Heart left ventricle (tissue), 13 donors: ENCODE data around the gene PAMR1.
"Not testable (repeated sequence)": the region's sequence is repeated elsewhere in the genome, so short reads cannot be mapped to it uniquely, and the experiment has no call there.

Experiments used
- POLR2A ChIP-seq, 2 donors: fragments of 450-650 bp; IDR thresholded peaks; one replicate each; pipeline ENCODE4 v1.6.1; 2017; ENCODE audit warnings: antibody characterized with exemption in 2 of 2, mild to moderate bottlenecking in 2 of 2, moderate library complexity in 2 of 2
- TF ChIP-seq, protein P1 (sequence below), 12 donors: fragments of 200-600 bp; sonication (generic) in 4 of 12; IDR thresholded peaks; one replicate each; pipeline versions ENCODE4 v1.5.0 to v1.8.0; 2018 to 2022; ENCODE audit warnings: antibody characterized with exemption in 12 of 12, mild to moderate bottlenecking in 5 of 12
- donor health status: ischemic (EF 13 %, LVEDD 7.1; RV severe dilation, severe dysfunction).
- donor health status: DM: no; HTN: yes; CAD: no.
- donor health status: DM: no; HTN: no; CAD: no.
- donor health status: ischemic (EF 25% LVEDD 6.9; RV normal size, moderate dysfunction).
- donor health status: ischemic (EF 25% LVEDD 5.7; RV mildly dilated, moderate dysfunction).
- donor health status: ischemic (EF 35%, LVEDD 5.7; RV mildly dilated, moderate dysfunction).
- donor health status: nonischemic (EF 11% LVEDD 7.7; RV severe dilation, severe dysfunction).
- donor health status: DM: yes; HTN: yes; CAD: no.
- donor health status: PGD.
- donor health status: ischemic (EF 29% LVEDD 5.4; RV normal size, mild dysfunction).
- donor health status: nonischemic (EF 23%, LVEDD 6.1; RV moderate dilation, normal function).

- TF ChIP-seq, protein P1, sequence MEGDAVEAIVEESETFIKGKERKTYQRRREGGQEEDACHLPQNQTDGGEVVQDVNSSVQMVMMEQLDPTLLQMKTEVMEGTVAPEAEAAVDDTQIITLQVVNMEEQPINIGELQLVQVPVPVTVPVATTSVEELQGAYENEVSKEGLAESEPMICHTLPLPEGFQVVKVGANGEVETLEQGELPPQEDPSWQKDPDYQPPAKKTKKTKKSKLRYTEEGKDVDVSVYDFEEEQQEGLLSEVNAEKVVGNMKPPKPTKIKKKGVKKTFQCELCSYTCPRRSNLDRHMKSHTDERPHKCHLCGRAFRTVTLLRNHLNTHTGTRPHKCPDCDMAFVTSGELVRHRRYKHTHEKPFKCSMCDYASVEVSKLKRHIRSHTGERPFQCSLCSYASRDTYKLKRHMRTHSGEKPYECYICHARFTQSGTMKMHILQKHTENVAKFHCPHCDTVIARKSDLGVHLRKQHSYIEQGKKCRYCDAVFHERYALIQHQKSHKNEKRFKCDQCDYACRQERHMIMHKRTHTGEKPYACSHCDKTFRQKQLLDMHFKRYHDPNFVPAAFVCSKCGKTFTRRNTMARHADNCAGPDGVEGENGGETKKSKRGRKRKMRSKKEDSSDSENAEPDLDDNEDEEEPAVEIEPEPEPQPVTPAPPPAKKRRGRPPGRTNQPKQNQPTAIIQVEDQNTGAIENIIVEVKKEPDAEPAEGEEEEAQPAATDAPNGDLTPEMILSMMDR (IDR thresholded peaks at IDR 0.05) = not testable (repeated sequence)
- not testable (repeated sequence) for TF ChIP-seq POLR2A (IDR thresholded peaks at IDR 0.05)
Observed at GRCh38 chr11:35522091-35522490, 3.3 kb downstream of the PAMR1 start.
